HepG2 (cell line): ENCODE results near the gene COL9A3. TPM values are rescaled to one million over a fixed set of nuclear protein-coding genes. Genes with fewer than 3 reads are reported as not detected.

Experiments
- AHR ChIP-seq: IDR thresholded peaks from 2 replicates; pipeline ENCODE4 v1.6.1; 2018; ENCODE audit warnings: missing genetic modification reagents, missing compliant biosample characterization
- ARID2 ChIP-seq: sonication (generic); formaldehyde crosslinking; IDR thresholded peaks from 2 replicates; pipeline ENCODE4 v1.8.1; 2022; ENCODE audit warnings: mild to moderate bottlenecking, missing genetic modification reagents, borderline replicate concordance
- FOSL1 ChIP-seq: sonication (generic); formaldehyde crosslinking; IDR thresholded peaks from 2 replicates; pipeline ENCODE4 v1.9.0; 2021; ENCODE audit warnings: missing genetic modification reagents, borderline replicate concordance
- FOXO1 ChIP-seq: sonication (generic); formaldehyde crosslinking; IDR thresholded peaks from 2 replicates; pipeline ENCODE4 v1.4.0; 2020; ENCODE audit warnings: missing genetic modification reagents
- GFI1 ChIP-seq: sonication (generic); formaldehyde crosslinking; IDR thresholded peaks from 2 replicates; pipeline ENCODE4 v1.5.0; 2020; ENCODE audit warnings: missing genetic modification reagents, mild to moderate bottlenecking, borderline replicate concordance
- GTF2F1 ChIP-seq: fragments of 150-350 bp; IDR thresholded peaks from 2 replicates; pipeline ENCODE4 v1.6.1; 2014; ENCODE audit warnings: low read length
- HES4 ChIP-seq: sonication (generic); formaldehyde crosslinking; IDR thresholded peaks from 2 replicates; pipeline ENCODE4 v1.9.0; 2021; ENCODE audit warnings: mild to moderate bottlenecking, missing genetic modification reagents, borderline replicate concordance
- HHEX ChIP-seq: IDR thresholded peaks from 2 replicates; pipeline ENCODE4 v1.6.1; 2016; ENCODE audit warnings: control low read depth
- JUND ChIP-seq: sonication (generic); formaldehyde crosslinking; IDR thresholded peaks from 2 replicates; pipeline ENCODE4 v1.8.0; 2022; ENCODE audit warnings: mild to moderate bottlenecking, missing genetic modification reagents
- KDM3A ChIP-seq: IDR thresholded peaks from 2 replicates; pipeline ENCODE4 v1.6.1; 2018; ENCODE audit warnings: low read depth, missing compliant biosample characterization
- MIER2 ChIP-seq: IDR thresholded peaks from 2 replicates; pipeline ENCODE4 v1.6.1; 2016; ENCODE audit warnings: missing biosample characterization, missing genetic modification reagents
- PAWR ChIP-seq: sonication (generic); formaldehyde crosslinking; IDR thresholded peaks from 2 replicates; pipeline ENCODE4 v1.4.0; 2020; ENCODE audit warnings: missing genetic modification reagents, mild to moderate bottlenecking, borderline replicate concordance
- PHF20 ChIP-seq: sonication (generic); formaldehyde crosslinking; IDR thresholded peaks from 2 replicates; pipeline ENCODE4 v1.5.0; 2020; ENCODE audit warnings: mild to moderate bottlenecking, missing genetic modification reagents
- RORA ChIP-seq: sonication (generic); formaldehyde crosslinking; IDR thresholded peaks from 2 replicates; pipeline ENCODE4 v1.5.0; 2020; ENCODE audit warnings: mild to moderate bottlenecking, missing genetic modification reagents, moderate library complexity
- SMC3 ChIP-seq: IDR thresholded peaks from 2 replicates; pipeline ENCODE4 v1.6.1; 2011; ENCODE audit warnings: low read length, improper control_type of control experiment
- SP2 ChIP-seq: sonication (generic); formaldehyde crosslinking; IDR thresholded peaks from 2 replicates; pipeline ENCODE4 v1.5.1; 2020; ENCODE audit warnings: mild to moderate bottlenecking, missing genetic modification reagents
- ZNF264 ChIP-seq: sonication (generic); formaldehyde crosslinking; IDR thresholded peaks from 2 replicates; pipeline ENCODE4 v1.4.0; 2020; ENCODE audit warnings: missing genetic modification reagents
- ZNF430 ChIP-seq: sonication (generic); formaldehyde crosslinking; IDR thresholded peaks from 2 replicates; pipeline ENCODE4 v1.9.0; 2021; ENCODE audit warnings: mild to moderate bottlenecking, missing genetic modification reagents
- ZNF563 ChIP-seq: sonication (generic); formaldehyde crosslinking; IDR thresholded peaks from 2 replicates; pipeline ENCODE4 v1.8.0; 2022; ENCODE audit warnings: mild to moderate bottlenecking, moderate library complexity, missing genetic modification reagents
- ZNF567 ChIP-seq: sonication (generic); formaldehyde crosslinking; IDR thresholded peaks from 2 replicates; pipeline ENCODE4 v1.8.1; 2023; ENCODE audit warnings: mild to moderate bottlenecking, missing genetic modification reagents, borderline replicate concordance
- ZNF720 ChIP-seq: sonication (generic); formaldehyde crosslinking; IDR thresholded peaks from 2 replicates; pipeline ENCODE4 v1.4.0; 2020; ENCODE audit warnings: missing genetic modification reagents
- polyA plus RNA-seq, 8 experiments: library from polyadenylated mRNA; depleted of rRNA in 3 of 8; stranded (reverse) in 7 of 8; unstranded in 1 of 8; fragments of >200 nt; fragmentation: Illumina TruSeq in 4 of 8; extraction: Trizol in 4 of 8; gene quantifications; 2 replicates each; pipeline versions ENCODE4 v1.2.1 to v1.2.3, GENCODE V29; 2011 to 2016; ENCODE audit warnings: low read depth in 4 of 8, missing spikeins in 1 of 8, mixed read lengths in 1 of 8; ENCODE audit not compliant: insufficient read depth in 1 of 8
- total RNA-seq, 5 experiments: library from RNA; depleted of rRNA; stranded (reverse); fragments of >200 nt; fragmentation: Illumina TruSeq; extraction: Trizol; gene quantifications; 2 replicates each; pipeline ENCODE4 v1.2.3, GENCODE V29; 2016; ENCODE audit warnings: low read depth in 1 of 5
- TF ChIP-seq, protein P1 (sequence below): IDR thresholded peaks from 2 replicates; pipeline ENCODE4 v1.6.1; 2012; ENCODE audit warnings: low read depth, low read length, improper control_type of control experiment
- TF ChIP-seq, protein P2 (sequence below): sonication (generic); formaldehyde crosslinking; IDR thresholded peaks from 2 replicates; pipeline ENCODE4 v1.5.1; 2020; ENCODE audit warnings: mild to moderate bottlenecking, moderate library complexity, missing genetic modification reagents
- TF ChIP-seq, protein P3 (sequence below): sonication (generic); formaldehyde crosslinking; IDR thresholded peaks from 2 replicates; pipeline ENCODE4 v1.8.0; 2022; ENCODE audit warnings: mild to moderate bottlenecking, missing genetic modification reagents; ENCODE audit not compliant: insufficient replicate concordance
- TF ChIP-seq, protein P4 (sequence below): IDR thresholded peaks from 2 replicates; pipeline ENCODE4 v1.6.1; 2016; ENCODE audit warnings: low read depth

Gene COL9A3
- total and polyA plus RNA-seq, 2 of the 13 experiments (the other 11 are each of a cell fraction or from before 2014, with no cell fraction given), result 155 to 204 TPM

DNA sequence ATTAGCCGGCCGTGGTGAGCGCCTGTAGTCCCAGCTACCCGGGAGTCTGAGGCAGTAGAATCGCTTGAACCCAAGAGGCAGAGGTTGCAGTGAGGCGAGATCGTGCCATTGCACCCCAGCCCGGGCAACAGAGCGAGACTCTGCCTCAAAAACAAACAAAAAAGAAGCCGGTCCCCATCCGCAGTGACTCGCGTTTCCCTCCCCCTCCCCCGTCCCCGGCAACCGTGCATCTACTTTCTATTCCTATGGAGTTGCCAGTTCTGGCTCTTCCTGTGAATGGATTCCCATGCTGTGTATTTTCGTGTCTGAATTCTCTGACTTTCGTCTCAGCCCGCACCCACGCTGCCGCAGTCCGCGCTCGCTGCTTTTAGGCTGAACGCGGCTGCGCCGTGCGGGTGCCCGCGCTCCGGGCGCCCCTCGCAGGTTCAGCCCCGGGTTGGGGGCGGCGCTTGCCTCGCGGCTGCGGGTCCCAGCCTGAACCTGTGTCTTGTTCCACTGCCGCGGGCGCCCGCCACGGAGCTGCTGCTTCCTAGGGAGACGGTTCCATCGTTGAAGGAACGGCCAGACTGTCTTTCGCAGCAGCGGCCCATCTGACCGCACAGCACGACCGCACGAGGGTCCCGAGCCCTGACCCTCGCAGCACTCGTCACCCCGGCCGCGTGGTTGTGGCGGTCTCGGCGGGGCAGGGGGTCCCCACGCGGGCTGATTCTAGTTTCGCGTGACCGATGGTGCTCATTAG, 21.7 kb upstream of the COL9A3 start (continued):
- TF ChIP-seq HES4 (CRISPR knock-in tag) (peak; percentile 69; the same call in 1 of the 2 replicates), JUND (CRISPR knock-in tag) (peak; percentile 65; the same call in 1 of the 2 replicates), SMC3 (no peak), FOSL1 (no peak), HHEX (CRISPR knock-in tag) (no peak), ARID2 (CRISPR knock-in tag) (peak; percentile 95), GFI1 (0 out of 2 replicates have a peak, but pooled peaks have one; percentile 37), ZNF563 (CRISPR knock-in tag) (peak; percentile 14), FOXO1 (CRISPR knock-in tag) (peak; percentile 62; the same call in 1 of the 2 replicates), ZNF720 (CRISPR knock-in tag) (no peak), ZNF264 (CRISPR knock-in tag) (0 out of 2 replicates have a peak, but pooled peaks have one; percentile 18), GTF2F1 (no peak), RORA (CRISPR knock-in tag) (no peak), ZNF567 (CRISPR knock-in tag) (0 out of 2 replicates have a peak, but pooled peaks have one; percentile 75), PAWR (CRISPR knock-in tag) (peak; percentile 23; the same call in 1 of the 2 replicates), MIER2 (CRISPR knock-in tag) (0 out of 2 replicates have a peak, but pooled peaks have one; percentile 23), SP2 (CRISPR knock-in tag) (no peak), PHF20 (CRISPR knock-in tag) (no peak), ZNF430 (CRISPR knock-in tag) (peak; percentile 72), KDM3A (CRISPR knock-in tag) (peak; percentile 76), AHR (no peak; the same call in 1 of the 2 replicates)
- TF ChIP-seq, protein P1, sequence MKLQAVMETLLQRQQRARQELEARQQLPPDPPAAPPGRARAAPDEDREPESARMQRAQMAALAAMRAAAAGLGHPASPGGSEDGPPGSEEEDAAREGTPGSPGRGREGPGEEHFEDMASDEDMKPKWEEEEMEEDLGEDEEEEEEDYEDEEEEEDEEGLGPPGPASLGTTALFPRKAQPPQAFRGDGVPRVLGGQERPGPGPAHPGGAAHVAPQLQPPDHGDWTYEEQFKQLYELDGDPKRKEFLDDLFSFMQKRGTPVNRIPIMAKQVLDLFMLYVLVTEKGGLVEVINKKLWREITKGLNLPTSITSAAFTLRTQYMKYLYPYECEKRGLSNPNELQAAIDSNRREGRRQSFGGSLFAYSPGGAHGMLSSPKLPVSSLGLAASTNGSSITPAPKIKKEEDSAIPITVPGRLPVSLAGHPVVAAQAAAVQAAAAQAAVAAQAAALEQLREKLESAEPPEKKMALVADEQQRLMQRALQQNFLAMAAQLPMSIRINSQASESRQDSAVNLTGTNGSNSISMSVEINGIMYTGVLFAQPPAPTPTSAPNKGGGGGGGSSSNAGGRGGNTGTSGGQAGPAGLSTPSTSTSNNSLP, result no peak
- TF ChIP-seq, protein P2, sequence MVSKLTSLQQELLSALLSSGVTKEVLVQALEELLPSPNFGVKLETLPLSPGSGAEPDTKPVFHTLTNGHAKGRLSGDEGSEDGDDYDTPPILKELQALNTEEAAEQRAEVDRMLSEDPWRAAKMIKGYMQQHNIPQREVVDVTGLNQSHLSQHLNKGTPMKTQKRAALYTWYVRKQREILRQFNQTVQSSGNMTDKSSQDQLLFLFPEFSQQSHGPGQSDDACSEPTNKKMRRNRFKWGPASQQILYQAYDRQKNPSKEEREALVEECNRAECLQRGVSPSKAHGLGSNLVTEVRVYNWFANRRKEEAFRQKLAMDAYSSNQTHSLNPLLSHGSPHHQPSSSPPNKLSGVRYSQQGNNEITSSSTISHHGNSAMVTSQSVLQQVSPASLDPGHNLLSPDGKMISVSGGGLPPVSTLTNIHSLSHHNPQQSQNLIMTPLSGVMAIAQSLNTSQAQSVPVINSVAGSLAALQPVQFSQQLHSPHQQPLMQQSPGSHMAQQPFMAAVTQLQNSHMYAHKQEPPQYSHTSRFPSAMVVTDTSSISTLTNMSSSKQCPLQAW (CRISPR knock-in tag), result 0 out of 2 replicates have a peak, but pooled peaks have one; percentile 45
- TF ChIP-seq, protein P3, sequence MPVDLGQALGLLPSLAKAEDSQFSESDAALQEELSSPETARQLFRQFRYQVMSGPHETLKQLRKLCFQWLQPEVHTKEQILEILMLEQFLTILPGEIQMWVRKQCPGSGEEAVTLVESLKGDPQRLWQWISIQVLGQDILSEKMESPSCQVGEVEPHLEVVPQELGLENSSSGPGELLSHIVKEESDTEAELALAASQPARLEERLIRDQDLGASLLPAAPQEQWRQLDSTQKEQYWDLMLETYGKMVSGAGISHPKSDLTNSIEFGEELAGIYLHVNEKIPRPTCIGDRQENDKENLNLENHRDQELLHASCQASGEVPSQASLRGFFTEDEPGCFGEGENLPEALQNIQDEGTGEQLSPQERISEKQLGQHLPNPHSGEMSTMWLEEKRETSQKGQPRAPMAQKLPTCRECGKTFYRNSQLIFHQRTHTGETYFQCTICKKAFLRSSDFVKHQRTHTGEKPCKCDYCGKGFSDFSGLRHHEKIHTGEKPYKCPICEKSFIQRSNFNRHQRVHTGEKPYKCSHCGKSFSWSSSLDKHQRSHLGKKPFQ, result no peak
- TF ChIP-seq, protein P4, sequence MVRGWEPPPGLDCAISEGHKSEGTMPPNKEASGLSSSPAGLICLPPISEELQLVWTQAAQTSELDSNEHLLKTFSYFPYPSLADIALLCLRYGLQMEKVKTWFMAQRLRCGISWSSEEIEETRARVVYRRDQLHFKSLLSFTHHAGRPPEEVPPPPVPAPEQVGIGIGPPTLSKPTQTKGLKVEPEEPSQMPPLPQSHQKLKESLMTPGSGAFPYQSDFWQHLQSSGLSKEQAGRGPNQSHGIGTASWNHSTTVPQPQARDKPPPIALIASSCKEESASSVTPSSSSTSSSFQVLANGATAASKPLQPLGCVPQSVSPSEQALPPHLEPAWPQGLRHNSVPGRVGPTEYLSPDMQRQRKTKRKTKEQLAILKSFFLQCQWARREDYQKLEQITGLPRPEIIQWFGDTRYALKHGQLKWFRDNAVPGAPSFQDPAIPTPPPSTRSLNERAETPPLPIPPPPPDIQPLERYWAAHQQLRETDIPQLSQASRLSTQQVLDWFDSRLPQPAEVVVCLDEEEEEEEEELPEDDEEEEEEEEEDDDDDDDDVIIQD (CRISPR knock-in tag), result no peak
